Pancreas (tissue), 10 donors: Measurements from ENCODE around the gene PIK3AP1. TPM values are rescaled to one million over a fixed set of nuclear protein-coding genes. Genes with fewer than 3 reads are reported as not detected.

Experiments used
- ATAC-seq, 4 donors: fragments of 200-7000 bp; cut with Tn5 transposase; one replicate each; pipeline versions ENCODE4 v1.8.0 to v1.9.1; 2020; ENCODE audit warnings: mild to moderate bottlenecking in 4 of 4, moderate library complexity in 4 of 4
- DNase-seq, 6 donors: peaks; one replicate each; pipeline ENCODE4 v3.0.0-alpha.2; 2020
- FAIRE-seq: peaks from 2 replicates; lab custom pipeline; 2012; peaks lifted over from hg19 to GRCh38; lab: Jason Lieb, UNC
- H3K27ac ChIP-seq, 4 donors: fragments of 200-600 bp; sonication (generic); 1 replicate in 3 of 4; 2 replicates in 1 of 4; pipeline versions ENCODE4 v1.5.0 to v1.8.0; 2020
- H3K27me3 ChIP-seq, 4 donors: fragments of 200-600 bp; one replicate each; pipeline ENCODE4 v1.8.0; 2021
- H3K36me3 ChIP-seq, 3 donors: fragments of 200-600 bp; sonication (generic) in 1 of 3; one replicate each; pipeline versions ENCODE4 v1.5.0 to v1.8.0; 2020 to 2021
- H3K4me1 ChIP-seq, 3 donors: fragments of 200-600 bp; one replicate each; pipeline ENCODE4 v1.8.0; 2021
- H3K4me3 ChIP-seq, 4 donors: fragments of 200-600 bp; sonication (generic) in 2 of 4; one replicate each; pipeline versions ENCODE4 v1.5.0 to v1.8.0; 2020 to 2021
- H3K9me3 ChIP-seq, 4 donors: fragments of 200-600 bp; one replicate each; pipeline ENCODE4 v1.8.0; 2021
- WGBS, 2 donors: extraction: QIAGEN DNeasy Blood & Tissue Kit; methylation state at CpG; one replicate each; pipeline ENCODE4 v1.1.7; 2013; 5-methylcytosine and 5-hydroxymethylcytosine counted together
- intact Hi-C, 3 donors: fragments of 100-400 bp; cut with DNase I; formaldehyde crosslinking; loops; one replicate each; pipeline versions ENCODE4 v1.11.1 to v1.14.2; 2022
- polyA plus RNA-seq, 2 donors: library from polyadenylated mRNA; stranded (reverse); fragments of 200-250 nt; gene quantifications; one replicate each; pipeline ENCODE4 v1.2.3, GENCODE V29; 2013
- total RNA-seq, 6 donors: library from RNA; stranded (reverse); fragmentation: NEBNext Ultra II Directional in 4 of 6; extraction: Animal tissue kit (Norgen Biotek cat#: 25700) in 4 of 6; gene quantifications; one replicate each; pipeline versions ENCODE4 v1.2.1 to v1.2.4, GENCODE V29; 2021 to 2023
- TF ChIP-seq, protein P1 (sequence below), 4 donors: fragments of 200-600 bp; sonication (generic) in 3 of 4; IDR thresholded peaks; one replicate each; pipeline versions ENCODE4 v1.5.0 to v1.8.0; 2021; ENCODE audit warnings: antibody characterized with exemption in 4 of 4
- donor health status: healthy with polysubstance abuse.
- donor health status: DM: no; HTN: no; CAD: no; lungs with moderate emphysema.
- donor health status: DM: no; HTN: no; CAD: no.
- donor health status: control.
- donor health status: control.
- donor health status: Bipolar disorder and iron deficiency.
- donor health status: DM: yes; HTN: yes; CAD: no.
- donor health status: DM: no; HTN: no; CAD: no.
- donor health status: DM: no; HTN: no; CAD: no.
- donor health status: DM: yes; HTN: yes; CAD: no.

PIK3AP1 gene
- total and polyA plus RNA-seq, 8 donors, result 15.0 to 71.0 (median 28.2) TPM

DNA sequence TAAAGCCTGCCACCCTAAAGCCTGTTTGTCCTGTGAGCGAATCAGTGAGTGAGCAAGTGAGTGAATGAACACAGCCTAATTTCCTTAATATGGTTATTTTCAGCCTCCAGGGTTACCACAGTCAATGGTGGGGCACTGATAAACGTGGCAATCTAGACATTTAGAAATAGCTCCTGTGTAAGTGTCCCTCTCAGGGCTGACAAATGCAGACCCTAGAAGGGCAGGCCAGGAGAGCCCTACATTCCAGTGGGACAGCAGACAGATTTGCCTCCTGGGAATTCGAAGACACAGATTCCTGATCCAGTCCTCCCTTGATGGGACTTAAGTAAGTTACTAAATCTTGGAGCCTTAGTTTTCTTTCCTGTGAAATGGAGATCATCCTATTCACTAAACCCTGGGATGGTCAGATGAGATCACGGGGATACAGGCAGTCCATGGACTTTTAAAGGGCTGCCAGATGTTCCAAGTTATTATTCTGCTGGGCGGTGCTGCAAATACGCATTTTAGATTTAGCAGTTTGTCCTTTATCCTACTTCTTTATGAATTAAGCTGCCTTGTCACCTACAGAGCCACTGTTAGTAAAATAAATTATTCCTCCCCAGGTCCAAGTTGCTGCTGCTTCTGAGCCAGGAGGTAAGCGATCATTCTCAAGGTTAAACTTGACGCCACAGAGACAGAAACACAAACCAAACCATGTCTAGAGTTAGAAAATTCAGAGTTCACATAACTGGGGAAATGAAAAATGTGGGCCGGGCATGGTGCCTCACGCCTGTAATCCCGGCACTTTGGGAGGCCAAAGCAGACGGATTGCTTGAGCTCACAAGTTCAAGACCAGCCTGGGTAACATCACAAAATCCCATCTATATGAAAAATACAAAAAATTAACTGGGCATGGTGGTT is 78.7 kb downstream of the PIK3AP1 start:
- no peak overlapping the region for H3K4me3 ChIP-seq
- peak in 1 of 6 donors; percentile 48 for DNase-seq
- peak overlapping the region; percentile 1 to 67 (median 37) for H3K27ac ChIP-seq
- peaks cover 0 to 6% (median 0%) of the 10 kb centered on the region in 3 donors for H3K36me3 ChIP-seq
- H3K4me1 ChIP-seq, result peaks cover 0 to 14% (median 3%) of the 10 kb centered on the region in 3 donors
- H3K9me3 ChIP-seq, result no peaks in the 10 kb centered on the region
- TF ChIP-seq, protein P1, sequence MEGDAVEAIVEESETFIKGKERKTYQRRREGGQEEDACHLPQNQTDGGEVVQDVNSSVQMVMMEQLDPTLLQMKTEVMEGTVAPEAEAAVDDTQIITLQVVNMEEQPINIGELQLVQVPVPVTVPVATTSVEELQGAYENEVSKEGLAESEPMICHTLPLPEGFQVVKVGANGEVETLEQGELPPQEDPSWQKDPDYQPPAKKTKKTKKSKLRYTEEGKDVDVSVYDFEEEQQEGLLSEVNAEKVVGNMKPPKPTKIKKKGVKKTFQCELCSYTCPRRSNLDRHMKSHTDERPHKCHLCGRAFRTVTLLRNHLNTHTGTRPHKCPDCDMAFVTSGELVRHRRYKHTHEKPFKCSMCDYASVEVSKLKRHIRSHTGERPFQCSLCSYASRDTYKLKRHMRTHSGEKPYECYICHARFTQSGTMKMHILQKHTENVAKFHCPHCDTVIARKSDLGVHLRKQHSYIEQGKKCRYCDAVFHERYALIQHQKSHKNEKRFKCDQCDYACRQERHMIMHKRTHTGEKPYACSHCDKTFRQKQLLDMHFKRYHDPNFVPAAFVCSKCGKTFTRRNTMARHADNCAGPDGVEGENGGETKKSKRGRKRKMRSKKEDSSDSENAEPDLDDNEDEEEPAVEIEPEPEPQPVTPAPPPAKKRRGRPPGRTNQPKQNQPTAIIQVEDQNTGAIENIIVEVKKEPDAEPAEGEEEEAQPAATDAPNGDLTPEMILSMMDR (IDR thresholded peaks at IDR 0.05), result no peak
- intact Hi-C loops, result loop anchor here in 1 of 3 donors (5.0 kb wide), 1 partner anchor 191 kb away; the partner anchor contains the start of gene LCOR
- 35 to 36% methylated on average over 12 of the region's 12 CpGs for WGBS, 2 donors
- ATAC-seq, result peak; percentile 47 to 57 (median 56)
- FAIRE-seq, result no peak
- H3K27me3 ChIP-seq, result no peaks in the 10 kb centered on the region

DNA sequence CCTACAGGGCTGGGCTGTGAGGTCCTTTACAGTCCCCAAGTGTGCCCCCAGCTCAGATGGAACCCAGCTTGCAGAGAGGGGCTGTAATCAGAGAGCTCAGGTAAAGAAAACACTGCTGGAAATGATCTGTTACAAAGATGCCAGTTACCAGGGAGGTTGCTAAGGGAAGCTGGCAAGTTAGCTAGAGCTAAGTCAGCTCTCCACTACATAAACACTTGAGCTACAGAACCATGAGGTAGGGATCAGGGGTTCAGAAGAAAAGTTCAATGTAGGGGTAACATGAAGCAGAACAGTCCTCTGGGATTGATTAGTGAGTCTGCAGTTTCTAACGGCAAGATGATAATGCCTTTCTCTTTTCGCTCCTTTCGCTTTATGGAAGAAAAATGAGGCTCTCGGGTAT is 80.4 kb downstream of the PIK3AP1 start:
- H3K4me3 ChIP-seq, result no peak overlapping the region
- no peak overlapping the region for H3K27ac ChIP-seq
- TF ChIP-seq, protein P1 (IDR thresholded peaks at IDR 0.05), result no peak
- no peaks in the 10 kb centered on the region for H3K36me3 ChIP-seq
- peaks cover 0 to 14% (median 3%) of the 10 kb centered on the region in 3 donors for H3K4me1 ChIP-seq
- 79 to 86% methylated on average over 4 of the region's 4 CpGs for WGBS, 2 donors
- FAIRE-seq (no peak), ATAC-seq (no peak), DNase-seq (no peak)
- H3K27me3 ChIP-seq, result no peaks in the 10 kb centered on the region
- H3K9me3 ChIP-seq, result no peaks in the 10 kb centered on the region
- intact Hi-C loops, result loop anchor here in 1 of 3 donors (5.0 kb wide), 2 partner anchors 82 to 192 kb away; partner anchors contain the start of genes LCOR and PIK3AP1

DNA sequence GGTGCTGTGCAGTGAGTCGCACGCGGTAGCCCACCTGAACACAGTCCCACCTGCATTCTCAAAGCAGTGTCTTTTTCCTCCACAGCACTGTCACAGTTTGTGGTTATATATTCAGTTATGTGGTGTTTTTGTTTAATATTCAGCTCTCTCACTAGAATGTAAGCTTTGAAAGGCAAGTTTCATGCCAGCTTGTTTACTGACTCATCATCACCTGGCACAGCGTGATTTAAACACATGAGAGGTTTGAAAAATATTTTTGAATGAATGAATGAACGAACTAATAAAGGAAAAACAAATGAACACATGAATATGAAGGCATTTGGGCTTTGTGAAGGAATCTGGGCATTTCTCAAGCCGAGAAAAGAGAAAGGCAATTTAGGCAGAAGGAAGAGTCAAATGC is 81.6 kb downstream of the PIK3AP1 start:
- no peak for ATAC-seq
- no peak for FAIRE-seq
- intact Hi-C loops, result loop anchor here in 1 of 3 donors (5.0 kb wide), 1 partner anchor 84 kb away; the partner anchor contains the start of gene PIK3AP1
- Histone ChIP-seq H3K9me3 (no peaks in the 10 kb centered on the region), H3K27me3 (no peaks in the 10 kb centered on the region), H3K4me3 (no peak overlapping the region), H3K4me1 (peaks cover 0 to 14% (median 3%) of the 10 kb centered on the region in 3 donors), H3K27ac (no peak overlapping the region), H3K36me3 (no peaks in the 10 kb centered on the region)
- TF ChIP-seq, protein P1 (IDR thresholded peaks at IDR 0.05), result no peak
- WGBS, 2 donors, result 90 to 93% methylated on average over 6 of the region's 6 CpGs
- no peak for DNase-seq

DNA sequence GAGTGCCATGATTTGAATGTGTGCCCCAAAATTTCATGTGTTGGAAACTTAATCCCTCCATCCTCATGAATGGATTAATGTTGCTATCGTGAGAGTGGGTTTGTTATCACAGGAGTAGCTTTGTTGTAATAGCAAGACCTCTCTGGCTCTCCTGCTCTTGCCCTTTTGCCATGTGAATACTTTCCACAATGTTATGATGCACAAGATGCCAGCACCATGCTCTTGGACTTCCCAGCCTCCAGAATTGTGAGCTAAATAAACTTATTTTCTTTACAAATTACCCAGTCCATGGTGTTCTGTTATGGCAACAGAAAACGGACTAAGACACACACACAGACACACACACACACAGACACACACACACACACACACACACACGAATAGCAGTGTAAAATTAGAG is 82.2 kb downstream of the PIK3AP1 start:
- DNase-seq, result no peak
- no peak for FAIRE-seq
- Histone ChIP-seq H3K9me3 (no peaks in the 10 kb centered on the region), H3K36me3 (no peaks in the 10 kb centered on the region), H3K27me3 (no peaks in the 10 kb centered on the region), H3K27ac (no peak overlapping the region), H3K4me3 (no peak overlapping the region), H3K4me1 (peaks cover 3 to 19% (median 5%) of the 10 kb centered on the region in 3 donors)
- intact Hi-C loops, result loop anchor here in 1 of 3 donors (5.0 kb wide), 1 partner anchor 84 kb away; the partner anchor contains the start of gene PIK3AP1
- TF ChIP-seq, protein P1 (IDR thresholded peaks at IDR 0.05), result no peak
- ATAC-seq, result no peak
- 85 to 89% methylated on average over 3 of the region's 3 CpGs for WGBS, 2 donors
